Fibroblast of lung (primary cell): ENCODE measurements around the gene ZKSCAN4. TPM values are rescaled to one million over a fixed set of nuclear protein-coding genes. Genes with fewer than 3 reads are reported as not detected.

Experiments used
- DNase-seq, 2 donors: peaks; one replicate each; pipeline versions ENCODE4 v3.0.0 to v3.0.0-alpha.2; 2010; ENCODE audit warnings: low read depth in 2 of 2
- H2AFZ ChIP-seq: 2 replicates; pipeline ENCODE4 v1.5.1; 2012; ENCODE audit warnings: low read length, control low read depth, inconsistent platforms
- H3K27ac ChIP-seq: 2 replicates; pipeline ENCODE4 v1.5.1; 2011; ENCODE audit warnings: low read length, control low read depth; ENCODE audit not compliant: insufficient read depth
- H3K27me3 ChIP-seq: 2 replicates; pipeline ENCODE4 v1.5.1; 2011; ENCODE audit warnings: mild to moderate bottlenecking, low read length; ENCODE audit not compliant: control insufficient read depth, insufficient read depth
- H3K36me3 ChIP-seq: 2 replicates; pipeline ENCODE4 v1.5.1; 2011; ENCODE audit warnings: low read length; ENCODE audit not compliant: control insufficient read depth, insufficient read depth
- H3K4me1 ChIP-seq: 2 replicates; pipeline ENCODE4 v1.5.1; 2011; ENCODE audit warnings: low read length; ENCODE audit not compliant: control insufficient read depth, insufficient read depth; ENCODE audit errors: extremely low read depth
- H3K4me2 ChIP-seq: 2 replicates; pipeline ENCODE4 v1.5.1; 2011; ENCODE audit warnings: low read length, control low read depth; ENCODE audit not compliant: insufficient read depth; ENCODE audit errors: extremely low read depth
- H3K4me3 ChIP-seq, 4 experiments: fragments of 200-600 bp in 1 of 4; sonication (generic) in 1 of 4; replicated peaks in 1 of 4; 2 replicates each; pipeline ENCODE4 v1.5.1; 2011 to 2016; ENCODE audit warnings: low read length in 4 of 4, low read depth in 3 of 4, mild to moderate bottlenecking in 3 of 4, control low read depth in 2 of 4, inconsistent platforms in 1 of 4, mixed read lengths in 1 of 4; ENCODE audit not compliant: insufficient read depth in 1 of 4; ENCODE audit errors: control extremely low read depth in 1 of 4
- H3K79me2 ChIP-seq: 2 replicates; pipeline ENCODE4 v1.5.1; 2012; ENCODE audit warnings: mild to moderate bottlenecking, low read length, inconsistent platforms; ENCODE audit not compliant: control insufficient read depth, insufficient read depth
- H3K9ac ChIP-seq: 2 replicates; pipeline ENCODE4 v1.5.1; 2011; ENCODE audit warnings: mild to moderate bottlenecking, low read length, control low read depth; ENCODE audit not compliant: insufficient read depth
- H3K9me3 ChIP-seq: 2 replicates; pipeline ENCODE4 v1.5.1; 2012; ENCODE audit warnings: low read depth, low read length; ENCODE audit not compliant: control insufficient read depth, insufficient read depth
- H4K20me1 ChIP-seq: 2 replicates; pipeline ENCODE4 v1.5.1; 2011; ENCODE audit warnings: low read length; ENCODE audit not compliant: control insufficient read depth, insufficient read depth; ENCODE audit errors: extremely low read depth
- EZH2 ChIP-seq: IDR thresholded peaks from 2 replicates; pipeline ENCODE4 v1.5.1; 2012; ENCODE audit warnings: low read length, control low read depth, mild to moderate bottlenecking; ENCODE audit errors: missing control alignments
- polyA plus RNA-seq, 2 donors: library from polyadenylated mRNA; depleted of rRNA in 1 of 2; stranded (reverse) in 1 of 2; unstranded in 1 of 2; fragments of >200 nt; gene quantifications; 2 replicates each; pipeline ENCODE4 v1.2.1, GENCODE V29; 2011 to 2012; ENCODE audit warnings: missing spikeins in 1 of 2
- total RNA-seq: library from RNA; depleted of rRNA; stranded (reverse); fragments of >200 nt; gene quantifications from 2 replicates; pipeline ENCODE4 v1.2.1, GENCODE V29; 2014
- TF ChIP-seq, protein P1 (sequence below), 2 donors: IDR thresholded peaks in 1 of 2; conservative IDR thresholded peaks in 1 of 2; 1 replicate in 1 of 2; 2 replicates in 1 of 2; pipeline ENCODE4 v1.5.1; 2011 to 2012; ENCODE audit warnings: low read length in 2 of 2, control low read depth in 1 of 2, inconsistent platforms in 1 of 2, low read depth in 1 of 2, mild to moderate bottlenecking in 1 of 2

ZKSCAN4 gene
- total and polyA plus RNA-seq, 2 donors (not counting 1 experiment from before 2014, with no cell fraction given), result 4.4 to 7.3 TPM

GRCh38 chr6:28211840-28212509 is 40.1 kb downstream of the ZKSCAN4 start:
- peak overlapping the region; percentile 47 to 70 (median 59) for H3K4me3 ChIP-seq
- no peaks in the 10 kb centered on the region for H3K79me2 ChIP-seq
- no peaks in the 10 kb centered on the region for H3K9me3 ChIP-seq
- TF ChIP-seq, protein P1, sequence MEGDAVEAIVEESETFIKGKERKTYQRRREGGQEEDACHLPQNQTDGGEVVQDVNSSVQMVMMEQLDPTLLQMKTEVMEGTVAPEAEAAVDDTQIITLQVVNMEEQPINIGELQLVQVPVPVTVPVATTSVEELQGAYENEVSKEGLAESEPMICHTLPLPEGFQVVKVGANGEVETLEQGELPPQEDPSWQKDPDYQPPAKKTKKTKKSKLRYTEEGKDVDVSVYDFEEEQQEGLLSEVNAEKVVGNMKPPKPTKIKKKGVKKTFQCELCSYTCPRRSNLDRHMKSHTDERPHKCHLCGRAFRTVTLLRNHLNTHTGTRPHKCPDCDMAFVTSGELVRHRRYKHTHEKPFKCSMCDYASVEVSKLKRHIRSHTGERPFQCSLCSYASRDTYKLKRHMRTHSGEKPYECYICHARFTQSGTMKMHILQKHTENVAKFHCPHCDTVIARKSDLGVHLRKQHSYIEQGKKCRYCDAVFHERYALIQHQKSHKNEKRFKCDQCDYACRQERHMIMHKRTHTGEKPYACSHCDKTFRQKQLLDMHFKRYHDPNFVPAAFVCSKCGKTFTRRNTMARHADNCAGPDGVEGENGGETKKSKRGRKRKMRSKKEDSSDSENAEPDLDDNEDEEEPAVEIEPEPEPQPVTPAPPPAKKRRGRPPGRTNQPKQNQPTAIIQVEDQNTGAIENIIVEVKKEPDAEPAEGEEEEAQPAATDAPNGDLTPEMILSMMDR (conservative IDR thresholded peaks at IDR 0.05 in 1 of 2, IDR thresholded peaks at IDR 0.05 in 1 of 2; ENCODE audit: low read depth in 1 of 2, low read length in 2 of 2), result no peak
- TF ChIP-seq EZH2, result no peak
- H2AFZ ChIP-seq, result peak overlapping the region; percentile 14
- no peaks in the 10 kb centered on the region for H4K20me1 ChIP-seq
- H3K27ac ChIP-seq, result no peak overlapping the region
- peaks cover 18% of the 10 kb centered on the region for H3K27me3 ChIP-seq
- H3K9ac ChIP-seq, result no peak overlapping the region
- peak overlapping the region; percentile 92 for H3K4me2 ChIP-seq
- H3K36me3 ChIP-seq, result no peaks in the 10 kb centered on the region
- no peaks in the 10 kb centered on the region for H3K4me1 ChIP-seq
- DNase-seq, result peak in 1 of 2 donors; percentile 2

- H3K79me2 ChIP-seq, result no peaks in the 10 kb centered on the region
- no peak overlapping the region for H3K4me2 ChIP-seq
- H3K36me3 ChIP-seq, result no peaks in the 10 kb centered on the region
- no peaks in the 10 kb centered on the region for H4K20me1 ChIP-seq
- no peak overlapping the region for H2AFZ ChIP-seq
- no peak overlapping the region for H3K4me3 ChIP-seq
- no peaks in the 10 kb centered on the region for H3K9me3 ChIP-seq
- H3K27me3 ChIP-seq, result peaks cover 22% of the 10 kb centered on the region
- TF ChIP-seq EZH2, result no peak
- TF ChIP-seq, protein P1 (conservative IDR thresholded peaks at IDR 0.05 in 1 of 2, IDR thresholded peaks at IDR 0.05 in 1 of 2; ENCODE audit: low read depth in 1 of 2, low read length in 2 of 2), result no peak
- no peak overlapping the region for H3K27ac ChIP-seq
- no peak for DNase-seq
- H3K9ac ChIP-seq, result no peak overlapping the region
- H3K4me1 ChIP-seq, result no peaks in the 10 kb centered on the region
Measured at GRCh38 chr6:28209753-28210535, 42.1 kb downstream of the ZKSCAN4 start.

- Histone ChIP-seq H3K4me1 (no peaks in the 10 kb centered on the region), H3K4me2 (peak overlapping the region; percentile 86), H3K9me3 (no peaks in the 10 kb centered on the region), H2AFZ (peak overlapping the region; percentile 54), H3K36me3 (no peaks in the 10 kb centered on the region), H3K9ac (no peak overlapping the region), H4K20me1 (no peaks in the 10 kb centered on the region), H3K4me3 (peak overlapping the region; percentile 36 to 71 (median 50)), H3K79me2 (no peaks in the 10 kb centered on the region), H3K27ac (no peak overlapping the region), H3K27me3 (peaks cover 21% of the 10 kb centered on the region)
- TF ChIP-seq EZH2, result peak; percentile 55
- TF ChIP-seq, protein P1 (conservative IDR thresholded peaks at IDR 0.05 in 1 of 2, IDR thresholded peaks at IDR 0.05 in 1 of 2; ENCODE audit: low read depth in 1 of 2, low read length in 2 of 2), result no peak
- peak in 1 of 2 donors; percentile 6 for DNase-seq
Measured at GRCh38 chr6:28208111-28208659, 43.9 kb downstream of the ZKSCAN4 start.
